HepG2 (cell line): ENCODE results near the gene RGS11. TPM values are rescaled to one million over a fixed set of nuclear protein-coding genes. Genes with fewer than 3 reads are reported as not detected.

Experiments used
- ATAC-seq: fragments of 200-7000 bp; cut with Tn5 transposase; 3 replicates; pipeline ENCODE4 v1.9.1; 2020; ENCODE audit warnings: mild to moderate bottlenecking, moderate library complexity
- BruUV-seq: library from RNA; stranded (reverse); fragments of 400-500 nt; replicated peaks from 2 replicates; lab custom pipeline; 2021; lab: Mats Ljungman, UMichigan
- CTCF ChIA-PET: fragments of 300-600 bp; formaldehyde crosslinking; extraction: SDS; loops from one replicate; lab custom pipeline; 2021; ENCODE audit warnings: low total read pairs, inconsistent platforms, low intra/inter-chr PET ratio; lab: Yijun Ruan, JAX
- POLR2A ChIA-PET: fragments of 350-600 bp; sonication (Branson Sonifier 250); formaldehyde crosslinking; loops from one replicate; lab custom pipeline; 2020; ENCODE audit warnings: antibody characterized with exemption, inconsistent platforms; lab: Yijun Ruan, JAX
- DNase-seq: peaks from one replicate; pipeline ENCODE4 v3.0.0-alpha.2; 2015; ENCODE audit warnings: low spot score
- FAIRE-seq: peaks from 3 replicates; lab custom pipeline; 2011; peaks lifted over from hg19 to GRCh38; lab: Jason Lieb, UNC
- H2AFZ ChIP-seq: one replicate; pipeline ENCODE4 v1.6.1; 2011; ENCODE audit warnings: low read length, inconsistent platforms
- H3K27ac ChIP-seq: fragments of 300-600 bp; 3 replicates; pipeline ENCODE4 v1.8.0; 2011; ENCODE audit warnings: mixed run types, mild to moderate bottlenecking, mixed read lengths, low read length, inconsistent platforms; ENCODE audit not compliant: insufficient read depth; ENCODE audit errors: extremely low read length
- H3K27me3 ChIP-seq, 2 experiments: fragments of 200-600 bp in 1 of 2; 2 replicates in 1 of 2; 3 replicates in 1 of 2; pipeline versions ENCODE4 v1.6.0 to v1.8.0; 2011; ENCODE audit warnings: low read length in 2 of 2, mild to moderate bottlenecking in 2 of 2, moderate library complexity in 2 of 2, inconsistent platforms in 1 of 2; ENCODE audit not compliant: insufficient read depth in 2 of 2, control insufficient read depth in 1 of 2
- H3K36me3 ChIP-seq, 2 experiments: fragments of 200-600 bp in 1 of 2; replicated peaks in 1 of 2; 2 replicates in 1 of 2; 3 replicates in 1 of 2; pipeline versions ENCODE4 v1.5.1 to v1.8.0; 2011; ENCODE audit warnings: low read length in 2 of 2, inconsistent platforms in 1 of 2; ENCODE audit not compliant: insufficient read depth in 2 of 2, control insufficient read depth in 1 of 2
- H3K4me1 ChIP-seq: 2 replicates; pipeline ENCODE4 v1.5.1; 2012; ENCODE audit warnings: low read length, inconsistent platforms; ENCODE audit not compliant: insufficient read depth
- H3K4me2 ChIP-seq: 2 replicates; pipeline ENCODE4 v1.6.0; 2011; ENCODE audit warnings: low read depth, low read length, inconsistent platforms
- H3K4me3 ChIP-seq, 3 experiments: fragments of 200-600 bp in 1 of 3; sonication (generic), shearing (Covaris generic) in 1 of 3; replicated peaks in 1 of 3; 2 replicates each; pipeline ENCODE4 v1.5.1; 2011 to 2016; ENCODE audit warnings: low read length in 3 of 3, inconsistent platforms in 2 of 3, low read depth in 2 of 3, mild to moderate bottlenecking in 2 of 3, control low read depth in 1 of 3, mixed read lengths in 1 of 3; ENCODE audit not compliant: insufficient read depth in 1 of 3
- H3K79me2 ChIP-seq: one replicate; pipeline ENCODE4 v1.6.1; 2011; ENCODE audit warnings: low read length, inconsistent platforms; ENCODE audit not compliant: insufficient read depth
- H3K9ac ChIP-seq: 2 replicates; pipeline ENCODE4 v1.6.0; 2011; ENCODE audit warnings: mild to moderate bottlenecking, low read depth, low read length, inconsistent platforms; ENCODE audit not compliant: insufficient read depth
- H3K9me3 ChIP-seq: 2 replicates; pipeline ENCODE4 v1.5.1; 2012; ENCODE audit warnings: mild to moderate bottlenecking, low read length
- H4K20me1 ChIP-seq: 2 replicates; pipeline ENCODE4 v1.6.0; 2011; ENCODE audit warnings: inconsistent platforms, mild to moderate bottlenecking, low read length, moderate library complexity; ENCODE audit not compliant: insufficient read depth
- CBX1 ChIP-seq: IDR thresholded peaks from one replicate; pipeline ENCODE4 v1.6.1; 2016; ENCODE audit warnings: antibody characterized with exemption, low read depth
- ETV5 ChIP-seq: IDR thresholded peaks from 2 replicates; pipeline ENCODE4 v1.6.1; 2018; ENCODE audit warnings: missing biosample characterization, missing genetic modification reagents, inconsistent platforms, borderline replicate concordance
- GFI1 ChIP-seq: sonication (generic); formaldehyde crosslinking; IDR thresholded peaks from 2 replicates; pipeline ENCODE4 v1.5.0; 2020; ENCODE audit warnings: missing genetic modification reagents, mild to moderate bottlenecking, borderline replicate concordance
- NR2F6 ChIP-seq, 2 experiments: IDR thresholded peaks; 2 replicates each; pipeline ENCODE4 v1.6.1; 2016; ENCODE audit warnings: antibody characterized with exemption in 1 of 2, mild to moderate bottlenecking in 1 of 2
- RERE ChIP-seq: IDR thresholded peaks from 2 replicates; pipeline ENCODE4 v1.6.1; 2016; ENCODE audit warnings: low read depth, missing genetic modification reagents, missing compliant biosample characterization
- RFX3 ChIP-seq: IDR thresholded peaks from 2 replicates; pipeline ENCODE4 v1.6.1; 2016; ENCODE audit warnings: missing biosample characterization, missing genetic modification reagents
- U2AF2 ChIP-seq: fragments of 200-400 bp; formaldehyde crosslinking; IDR thresholded peaks from 2 replicates; pipeline ENCODE4 v1.6.1; 2017; ENCODE audit warnings: low read depth, mild to moderate bottlenecking, low read length
- YEATS4 ChIP-seq: sonication (generic); formaldehyde crosslinking; IDR thresholded peaks from 2 replicates; pipeline ENCODE4 v1.4.0; 2020; ENCODE audit warnings: missing genetic modification reagents, borderline replicate concordance
- ZNF431 ChIP-seq: sonication (generic); formaldehyde crosslinking; IDR thresholded peaks from 2 replicates; pipeline ENCODE4 v1.9.0; 2022; ENCODE audit warnings: missing genetic modification reagents, low read depth, mild to moderate bottlenecking, borderline replicate concordance
- ZNF572 ChIP-seq: sonication (generic); formaldehyde crosslinking; IDR thresholded peaks from 2 replicates; pipeline ENCODE4 v1.5.1; 2020; ENCODE audit warnings: mild to moderate bottlenecking, missing genetic modification reagents
- ZNF775 ChIP-seq: sonication (generic); formaldehyde crosslinking; IDR thresholded peaks from 2 replicates; pipeline ENCODE4 v1.4.0; 2020; ENCODE audit warnings: missing genetic modification reagents, mild to moderate bottlenecking, moderate library complexity, borderline replicate concordance
- WGBS: methylation state at CpG from one replicate; pipeline ENCODE4 v1.1.6; 2017; ENCODE audit warnings: low lambda C conversion rate; 5-methylcytosine and 5-hydroxymethylcytosine counted together
- in situ Hi-C: cut with HindIII; loops from 2 replicates; pipeline ENCODE4 v1.10.0; 2017; ENCODE audit warnings: low pct_unique_long_range_greater_than_20kb; ENCODE audit not compliant: extremely low pct_ligation_motif_present
- intact Hi-C: fragments of 100-400 bp; cut with micrococcal nuclease; formaldehyde crosslinking; loops from one replicate; pipeline ENCODE4 v1.10.0; 2022; ENCODE audit not compliant: unreplicated experiment
- polyA plus RNA-seq, 8 experiments: library from polyadenylated mRNA; depleted of rRNA in 3 of 8; stranded (reverse) in 7 of 8; unstranded in 1 of 8; fragments of >200 nt; fragmentation: Illumina TruSeq in 4 of 8; extraction: Trizol in 4 of 8; gene quantifications; 2 replicates each; pipeline versions ENCODE4 v1.2.1 to v1.2.3, GENCODE V29; 2011 to 2016; ENCODE audit warnings: low read depth in 4 of 8, missing spikeins in 1 of 8, mixed read lengths in 1 of 8; ENCODE audit not compliant: insufficient read depth in 1 of 8
- total RNA-seq, 5 experiments: library from RNA; depleted of rRNA; stranded (reverse); fragments of >200 nt; fragmentation: Illumina TruSeq; extraction: Trizol; gene quantifications; 2 replicates each; pipeline ENCODE4 v1.2.3, GENCODE V29; 2016; ENCODE audit warnings: low read depth in 1 of 5
- TF ChIP-seq, protein P1 (sequence below): sonication (generic); formaldehyde crosslinking; IDR thresholded peaks from 2 replicates; pipeline ENCODE4 v1.8.0; 2022; ENCODE audit warnings: missing genetic modification reagents, mild to moderate bottlenecking, borderline replicate concordance
- TF ChIP-seq, protein P2 (sequence below): IDR thresholded peaks from 2 replicates; pipeline ENCODE4 v1.6.1; 2016; ENCODE audit warnings: mild to moderate bottlenecking

Gene RGS11
- total and polyA plus RNA-seq, 2 of the 13 experiments (the other 11 are each of a cell fraction or from before 2014, with no cell fraction given), result 0.11 TPM; not detected in 1

GRCh38 chr16:234468-235305 is 41.1 kb downstream of the RGS11 start, which contains the start of gene FAM234A:
TSS of gene FAM234A (plus strand) at chr16:234821. CDS start at chr16:254414, 19,593 bp downstream.
- Histone ChIP-seq H3K79me2 (no peaks in the 10 kb centered on the region), H3K9ac (peak within 1 kb of the TSS; percentile 89), H3K36me3 (no peaks in the 10 kb centered on the region), H3K27ac (peak within 1 kb of the TSS; percentile 85), H4K20me1 (no peaks in the 10 kb centered on the region), H2AFZ (peak within 1 kb of the TSS; percentile 74), H3K4me1 (peaks cover 15% of the 10 kb centered on the region), H3K9me3 (no peaks in the 10 kb centered on the region), H3K4me2 (peak within 1 kb of the TSS; percentile 92), H3K27me3 (no peaks in the 10 kb centered on the region; a peak in 1 of 5 replicates), H3K4me3 (peak within 1 kb of the TSS; percentile 73 to 84 (median 81))
- POLR2A ChIA-PET, result interaction anchor here (0.7 to 1.9 kb wide), 14 partner anchors 10 to 267 kb away, joined by 3 to 11 read pairs (median 4); partner anchors contain the start of genes ARHGDIG, AXIN1, MRPL28 and POLR3K
- DNase-seq, result peak; percentile 87
- peak; percentile 86 for ATAC-seq
- CTCF ChIA-PET, result no interaction called here
- intact Hi-C loops (loop anchor here (5.0 kb wide), 1 partner anchor 53 kb away; no protein-coding TSS in a partner anchor), in situ Hi-C loops (no loop called here)
- peak; percentile 66 for FAIRE-seq
- BruUV-seq, result no TSS peak
- WGBS, result 1% methylated on average over 22 of the region's 85 CpGs
- TF ChIP-seq ZNF431 (CRISPR knock-in tag) (0 out of 2 replicates have a peak, but pooled peaks have one; percentile 32), CBX1 (no peak), ZNF775 (CRISPR knock-in tag) (no peak), YEATS4 (CRISPR knock-in tag) (peak; percentile 69), RFX3 (CRISPR knock-in tag) (peak; percentile 72), ETV5 (peak; percentile 60), U2AF2 (0 out of 2 replicates have a peak, but pooled peaks have one; percentile 22), RERE (CRISPR knock-in tag) (no peak), NR2F6 (IDR thresholded peaks at IDR 0.05) (no peak), NR2F6 (CRISPR knock-in tag; IDR thresholded peaks at IDR 0.05) (peak; percentile 13), ZNF572 (peak; percentile 63; the same call in 1 of the 2 replicates), GFI1 (CRISPR knock-in tag) (peak; percentile 51; the same call in 1 of the 2 replicates)
- TF ChIP-seq, protein P1, sequence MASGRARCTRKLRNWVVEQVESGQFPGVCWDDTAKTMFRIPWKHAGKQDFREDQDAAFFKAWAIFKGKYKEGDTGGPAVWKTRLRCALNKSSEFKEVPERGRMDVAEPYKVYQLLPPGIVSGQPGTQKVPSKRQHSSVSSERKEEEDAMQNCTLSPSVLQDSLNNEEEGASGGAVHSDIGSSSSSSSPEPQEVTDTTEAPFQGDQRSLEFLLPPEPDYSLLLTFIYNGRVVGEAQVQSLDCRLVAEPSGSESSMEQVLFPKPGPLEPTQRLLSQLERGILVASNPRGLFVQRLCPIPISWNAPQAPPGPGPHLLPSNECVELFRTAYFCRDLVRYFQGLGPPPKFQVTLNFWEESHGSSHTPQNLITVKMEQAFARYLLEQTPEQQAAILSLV, result peak; percentile 89; the same call in 1 of the 2 replicates
- TF ChIP-seq, protein P2, sequence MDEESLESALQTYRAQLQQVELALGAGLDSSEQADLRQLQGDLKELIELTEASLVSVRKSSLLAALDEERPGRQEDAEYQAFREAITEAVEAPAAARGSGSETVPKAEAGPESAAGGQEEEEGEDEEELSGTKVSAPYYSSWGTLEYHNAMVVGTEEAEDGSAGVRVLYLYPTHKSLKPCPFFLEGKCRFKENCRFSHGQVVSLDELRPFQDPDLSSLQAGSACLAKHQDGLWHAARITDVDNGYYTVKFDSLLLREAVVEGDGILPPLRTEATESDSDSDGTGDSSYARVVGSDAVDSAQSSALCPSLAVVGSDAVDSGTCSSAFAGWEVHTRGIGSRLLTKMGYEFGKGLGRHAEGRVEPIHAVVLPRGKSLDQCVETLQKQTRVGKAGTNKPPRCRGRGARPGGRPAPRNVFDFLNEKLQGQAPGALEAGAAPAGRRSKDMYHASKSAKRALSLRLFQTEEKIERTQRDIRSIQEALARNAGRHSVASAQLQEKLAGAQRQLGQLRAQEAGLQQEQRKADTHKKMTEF (CRISPR knock-in tag), result peak; percentile 29; the same call in 1 of the 2 replicates
